CD14-positive monocyte (primary cell): ENCODE measurements around the gene HDHD5. TPM values are rescaled to one million over a fixed set of nuclear protein-coding genes. Genes with fewer than 3 reads are reported as not detected.

Source experiments
- DNase-seq, 3 donors: peaks; one replicate each; pipeline ENCODE4 v3.0.0-alpha.2; 2011 to 2022
- H2AFZ ChIP-seq: 2 replicates; pipeline ENCODE4 v1.6.0; 2012; ENCODE audit warnings: mild to moderate bottlenecking, low read depth, low read length, inconsistent platforms; ENCODE audit not compliant: insufficient read depth, poor library complexity, severe bottlenecking
- H3K27ac ChIP-seq, 2 donors: 1 replicate in 1 of 2; 2 replicates in 1 of 2; pipeline ENCODE4 v1.5.1; 2012 to 2013; ENCODE audit warnings: low read length in 2 of 2, control low read depth in 1 of 2, inconsistent platforms in 1 of 2, low read depth in 1 of 2, mild to moderate bottlenecking in 1 of 2
- H3K27me3 ChIP-seq, 2 donors: one replicate each; pipeline versions ENCODE4 v1.6.0 to v1.6.1; 2011 to 2013; ENCODE audit warnings: low read length in 2 of 2; ENCODE audit not compliant: control insufficient read depth in 2 of 2, insufficient read depth in 2 of 2
- H3K36me3 ChIP-seq, 2 donors: replicated peaks in 1 of 2; 1 replicate in 1 of 2; 2 replicates in 1 of 2; pipeline versions ENCODE4 v1.5.1 to v1.6.1; 2012 to 2013; ENCODE audit warnings: low read length in 2 of 2, control low read depth in 1 of 2, inconsistent platforms in 1 of 2, mild to moderate bottlenecking in 1 of 2; ENCODE audit not compliant: insufficient read depth in 2 of 2, control insufficient read depth in 1 of 2
- H3K4me1 ChIP-seq, 2 donors: 1 replicate in 1 of 2; 2 replicates in 1 of 2; pipeline versions ENCODE4 v1.5.1 to v1.6.1; 2012 to 2013; ENCODE audit warnings: low read length in 2 of 2, control low read depth in 1 of 2, inconsistent platforms in 1 of 2, mild to moderate bottlenecking in 1 of 2, moderate library complexity in 1 of 2; ENCODE audit not compliant: insufficient read depth in 2 of 2, control insufficient read depth in 1 of 2
- H3K4me2 ChIP-seq: replicated peaks from 2 replicates; pipeline ENCODE3; 2012; ENCODE audit warnings: low read length, moderate library complexity, mild to moderate bottlenecking; ENCODE audit not compliant: poor library complexity, severe bottlenecking; ENCODE audit errors: extremely low read depth
- H3K4me3 ChIP-seq, 3 experiments: fragments of 200-600 bp in 1 of 3; sonication (generic) in 1 of 3; replicated peaks in 1 of 3; 1 replicate in 2 of 3; 2 replicates in 1 of 3; pipeline ENCODE4 v1.5.1; 2011 to 2013; ENCODE audit warnings: low read length in 3 of 3, mild to moderate bottlenecking in 3 of 3, control low read depth in 2 of 3, low read depth in 2 of 3, inconsistent platforms in 1 of 3, moderate library complexity in 1 of 3
- H3K79me2 ChIP-seq: 2 replicates; pipeline ENCODE4 v1.6.0; 2012; ENCODE audit warnings: mild to moderate bottlenecking, control low read depth, inconsistent platforms, low read length, moderate library complexity; ENCODE audit not compliant: insufficient read depth
- H3K9ac ChIP-seq: 2 replicates; pipeline ENCODE4 v1.6.0; 2017; ENCODE audit warnings: low read length, mild to moderate bottlenecking; ENCODE audit not compliant: insufficient read depth, poor library complexity, severe bottlenecking
- H3K9me3 ChIP-seq, 2 donors: replicated peaks in 1 of 2; 1 replicate in 1 of 2; 2 replicates in 1 of 2; pipeline versions ENCODE4 v1.5.1 to v1.6.1; 2012 to 2013; ENCODE audit warnings: low read length in 2 of 2, control low read depth in 1 of 2; ENCODE audit not compliant: control insufficient read depth in 1 of 2, insufficient read depth in 1 of 2
- H4K20me1 ChIP-seq: 2 replicates; pipeline ENCODE4 v1.6.0; 2012; ENCODE audit warnings: mild to moderate bottlenecking, low read length, control low read depth, moderate library complexity; ENCODE audit not compliant: insufficient read depth
- H3K27ac Mint-ChIP-seq, 7 donors: one replicate each; pipeline ENCODE4 v1.8.0; 2020; ENCODE audit warnings: mild to moderate bottlenecking in 7 of 7, mixed read lengths in 7 of 7, moderate library complexity in 6 of 7, inconsistent platforms in 2 of 7
- H3K27me3 Mint-ChIP-seq, 3 donors: one replicate each; pipeline ENCODE4 v1.8.0; 2021 to 2022; ENCODE audit warnings: low read depth in 3 of 3, mild to moderate bottlenecking in 3 of 3, mixed read lengths in 3 of 3, moderate library complexity in 3 of 3, inconsistent platforms in 1 of 3
- H3K36me3 Mint-ChIP-seq, 2 donors: one replicate each; pipeline ENCODE4 v1.8.0; 2020; ENCODE audit warnings: mixed read lengths in 2 of 2, inconsistent platforms in 1 of 2, mild to moderate bottlenecking in 1 of 2
- H3K4me1 Mint-ChIP-seq: one replicate; pipeline ENCODE4 v1.8.0; 2020; ENCODE audit warnings: mild to moderate bottlenecking, mixed read lengths
- H3K4me3 Mint-ChIP-seq, 2 donors: one replicate each; pipeline ENCODE4 v1.8.0; 2020; ENCODE audit warnings: mild to moderate bottlenecking in 2 of 2, mixed read lengths in 2 of 2, moderate library complexity in 1 of 2
- H3K9me3 Mint-ChIP-seq, 7 donors: one replicate each; pipeline ENCODE4 v1.8.0; 2020 to 2022; ENCODE audit warnings: mixed read lengths in 7 of 7, mild to moderate bottlenecking in 6 of 7, moderate library complexity in 6 of 7, inconsistent platforms in 2 of 7
- WGBS: methylation state at CpG from one replicate; pipeline ENCODE4 v1.1.5; 2013; ENCODE audit warnings: missing lambda C conversion rate; ENCODE audit not compliant: insufficient coverage; 5-methylcytosine and 5-hydroxymethylcytosine counted together
- intact Hi-C, 2 donors: fragments of 100-400 bp; cut with micrococcal nuclease; formaldehyde crosslinking; loops; one replicate each; pipeline versions ENCODE4 v1.15.0 to v1.15.1; 2023
- polyA plus RNA-seq, 3 donors: library from polyadenylated mRNA; depleted of rRNA in 1 of 3; unstranded in 2 of 3; stranded (reverse) in 1 of 3; fragments of 300-500 nt in 2 of 3; fragments of >200 nt in 1 of 3; fragmentation: Illumina TruSeq in 2 of 3; gene quantifications; 1 replicate in 2 of 3; 2 replicates in 1 of 3; pipeline ENCODE4 v1.2.3, GENCODE V29; 2012 to 2021
- TF ChIP-seq, protein P1 (sequence below): fragments of 200-600 bp; IDR thresholded peaks from one replicate; pipeline ENCODE4 v1.8.0; 2022; ENCODE audit warnings: antibody characterized with exemption, mild to moderate bottlenecking

Gene HDHD5
- polyA plus RNA-seq, 3 donors, result 75.9 to 119 (median 79.9) TPM

GRCh38 chr22:17097062-17097461 is 62.0 kb downstream of the HDHD5 start:
- Mint-ChIP-seq H3K9me3 (peaks cover 0 to 3% (median 0%) of the 10 kb centered on the region in 7 donors), H3K27ac (peak overlapping the region; percentile 78 to 97 (median 95)), H3K36me3 (peaks cover 59 to 89% of the 10 kb centered on the region in 2 donors), H3K27me3 (peaks cover 0 to 2% (median 0%) of the 10 kb centered on the region in 3 donors), H3K4me3 (peak overlapping the region; percentile 60 to 86), H3K4me1 (peaks cover 98% of the 10 kb centered on the region)
- Histone ChIP-seq H3K4me1 (peaks cover 98 to 100% of the 10 kb centered on the region in 2 donors), H3K27ac (peak overlapping the region; percentile 80 to 87), H3K27me3 (no peaks in the 10 kb centered on the region), H3K9me3 (no peaks in the 10 kb centered on the region), H3K79me2 (peaks cover 97% of the 10 kb centered on the region), H3K4me3 (peak overlapping the region in 1 of 3 experiments; percentile 57), H3K9ac (no peak overlapping the region), H2AFZ (no peak overlapping the region), H4K20me1 (peaks cover 95% of the 10 kb centered on the region), H3K4me2 (peak overlapping the region; percentile 54), H3K36me3 (peaks cover 56 to 64% of the 10 kb centered on the region in 2 donors)
- intact Hi-C loops, result no loop called here
- no peak for DNase-seq
- 0% methylated on average over 3 of the region's 6 CpGs for WGBS
- TF ChIP-seq, protein P1, sequence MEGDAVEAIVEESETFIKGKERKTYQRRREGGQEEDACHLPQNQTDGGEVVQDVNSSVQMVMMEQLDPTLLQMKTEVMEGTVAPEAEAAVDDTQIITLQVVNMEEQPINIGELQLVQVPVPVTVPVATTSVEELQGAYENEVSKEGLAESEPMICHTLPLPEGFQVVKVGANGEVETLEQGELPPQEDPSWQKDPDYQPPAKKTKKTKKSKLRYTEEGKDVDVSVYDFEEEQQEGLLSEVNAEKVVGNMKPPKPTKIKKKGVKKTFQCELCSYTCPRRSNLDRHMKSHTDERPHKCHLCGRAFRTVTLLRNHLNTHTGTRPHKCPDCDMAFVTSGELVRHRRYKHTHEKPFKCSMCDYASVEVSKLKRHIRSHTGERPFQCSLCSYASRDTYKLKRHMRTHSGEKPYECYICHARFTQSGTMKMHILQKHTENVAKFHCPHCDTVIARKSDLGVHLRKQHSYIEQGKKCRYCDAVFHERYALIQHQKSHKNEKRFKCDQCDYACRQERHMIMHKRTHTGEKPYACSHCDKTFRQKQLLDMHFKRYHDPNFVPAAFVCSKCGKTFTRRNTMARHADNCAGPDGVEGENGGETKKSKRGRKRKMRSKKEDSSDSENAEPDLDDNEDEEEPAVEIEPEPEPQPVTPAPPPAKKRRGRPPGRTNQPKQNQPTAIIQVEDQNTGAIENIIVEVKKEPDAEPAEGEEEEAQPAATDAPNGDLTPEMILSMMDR, result no peak

- WGBS, result no CpG with 5 or more reads among the region's 7 CpGs
- H3K27ac Mint-ChIP-seq, result peak overlapping the region; percentile 78 to 97 (median 95)
- H3K27ac ChIP-seq, result peak overlapping the region; percentile 80 to 87
Observed at GRCh38 chr22:17096071-17096470, 63.0 kb downstream of the HDHD5 start.

More at GRCh38 chr22:17096071-17096470, 63.0 kb downstream of the HDHD5 start:
- peak overlapping the region in 1 of 3 experiments; percentile 57 for H3K4me3 ChIP-seq
- H3K36me3 Mint-ChIP-seq, result peaks cover 56 to 82% of the 10 kb centered on the region in 2 donors
- H3K4me3 Mint-ChIP-seq, result peak overlapping the region in 1 of 2 donors; percentile 86
- no peaks in the 10 kb centered on the region for H3K9me3 ChIP-seq
- H3K4me1 ChIP-seq, result peaks cover 98 to 100% of the 10 kb centered on the region in 2 donors
- H4K20me1 ChIP-seq, result peaks cover 95% of the 10 kb centered on the region
- peaks cover 0 to 2% (median 0%) of the 10 kb centered on the region in 7 donors for H3K9me3 Mint-ChIP-seq
- H3K9ac ChIP-seq, result peak overlapping the region; percentile 6
- peak overlapping the region; percentile 42 for H3K4me2 ChIP-seq
- TF ChIP-seq, protein P1, result no peak
- H3K27me3 Mint-ChIP-seq, result peaks cover 0 to 2% (median 0%) of the 10 kb centered on the region in 3 donors
- intact Hi-C loops, result no loop called here
- no peaks in the 10 kb centered on the region for H3K27me3 ChIP-seq
- H3K79me2 ChIP-seq, result peaks cover 97% of the 10 kb centered on the region
- H3K36me3 ChIP-seq, result peaks cover 47 to 55% of the 10 kb centered on the region in 2 donors
- H3K4me1 Mint-ChIP-seq, result peaks cover 98% of the 10 kb centered on the region
- no peak overlapping the region for H2AFZ ChIP-seq
- no peak for DNase-seq
